Esophagus mucosa (tissue), 1 donor: ENCODE data around the gene HSPB6. TPM values are rescaled to one million over a fixed set of nuclear protein-coding genes. Genes with fewer than 3 reads are reported as not detected.
A peak's percentile ranks its signal among the peaks of the same experiment; 100 is the strongest.
"Not testable (repeated sequence)": the region's sequence is repeated elsewhere in the genome, so short reads cannot be mapped to it uniquely, and the experiment has no call there.

Experiments used
- ATAC-seq: fragments of 200-7000 bp; cut with Tn5 transposase; one replicate; pipeline ENCODE4 v1.9.1; 2020
- total RNA-seq: library from RNA; stranded (reverse); gene quantifications from one replicate; pipeline ENCODE4 v1.2.4, GENCODE V29; 2023
- donor health status: DM: yes; HTN: yes; CAD: no.

Gene HSPB6
- 2.6 TPM for total RNA-seq

GRCh38 chr19:35756377-35757230 is at the start of gene HSPB6:
TSS of gene HSPB6 (minus strand) at chr19:35757029. CDS start at chr19:35757008, 21 bp downstream.
- ATAC-seq, result no peak

- no peak for ATAC-seq
These were observed 49.8 kb upstream of the HSPB6 start for GRCh38 chr19:35806597-35806996.

GRCh38 chr19:35805526-35806102 is 48.8 kb upstream of the HSPB6 start:
- no peak for ATAC-seq

GRCh38 chr19:35801828-35802227 is 45.0 kb upstream of the HSPB6 start:
- ATAC-seq, result no peak

- no peak for ATAC-seq
These were observed 40.8 kb upstream of the HSPB6 start for GRCh38 chr19:35797663-35798062.

- ATAC-seq, result peak; percentile 19
These were observed 40.1 kb upstream of the HSPB6 start for GRCh38 chr19:35796645-35797542.

- not testable (repeated sequence) for ATAC-seq
These were observed 38.7 kb upstream of the HSPB6 start for GRCh38 chr19:35795564-35795963.

- ATAC-seq, result no peak
These were observed 36.7 kb upstream of the HSPB6 start for GRCh38 chr19:35793381-35794165.

- no peak for ATAC-seq
These were observed 36.1 kb upstream of the HSPB6 start for GRCh38 chr19:35792888-35793287.

- no peak for ATAC-seq
These were observed 35.5 kb upstream of the HSPB6 start for GRCh38 chr19:35792312-35792711.

- ATAC-seq, result no peak
These were observed 35.0 kb upstream of the HSPB6 start for GRCh38 chr19:35791814-35792279.

- ATAC-seq, result no peak
These were observed 34.4 kb upstream of the HSPB6 start for GRCh38 chr19:35790981-35791813.

- no peak for ATAC-seq
These were observed 33.4 kb upstream of the HSPB6 start for GRCh38 chr19:35789978-35790944.

GRCh38 chr19:35789195-35789977 is 32.6 kb upstream of the HSPB6 start:
- no peak for ATAC-seq

GRCh38 chr19:35788205-35788960 is 31.6 kb upstream of the HSPB6 start:
- no peak for ATAC-seq

GRCh38 chr19:35787227-35787799 is 30.5 kb upstream of the HSPB6 start:
- no peak for ATAC-seq

GRCh38 chr19:35786299-35787160 is 29.7 kb upstream of the HSPB6 start:
- no peak for ATAC-seq
